H1 (cell line): ENCODE results near the gene PRRT2. TPM values are rescaled to one million over a fixed set of nuclear protein-coding genes. Genes with fewer than 3 reads are reported as not detected.

Experiments
- CTCF ChIA-PET: fragments of 300-600 bp; sonication (Branson Sonifier 250); formaldehyde crosslinking; loops from one replicate; lab custom pipeline; 2021; ENCODE audit not compliant: partially characterized antibody; lab: Charles Lee
- POLR2A ChIA-PET: fragments of 300-600 bp; sonication (Branson Sonifier 250); formaldehyde crosslinking; loops from one replicate; lab custom pipeline; 2021; ENCODE audit warnings: inconsistent platforms; ENCODE audit not compliant: partially characterized antibody; lab: Charles Lee
- DNase-seq, 2 experiments: peaks; one replicate each; pipeline versions ENCODE4 v3.0.0 to v3.0.0-alpha.2; 2010 to 2022; ENCODE audit warnings: low spot score in 2 of 2, low read depth in 1 of 2, mixed read lengths in 1 of 2
- FAIRE-seq: peaks from 2 replicates; lab custom pipeline; 2011; peaks lifted over from hg19 to GRCh38; lab: Jason Lieb, UNC
- H2AFZ ChIP-seq: 2 replicates; pipeline ENCODE4 v1.8.1; 2012; ENCODE audit warnings: low read length, inconsistent platforms
- H2AK5ac ChIP-seq: 2 replicates; pipeline ENCODE4 v1.6.1; 2013; ENCODE audit warnings: low read depth, low read length
- H2BK120ac ChIP-seq: replicated peaks from 2 replicates; pipeline ENCODE3; 2013; ENCODE audit warnings: low read depth, low read length, inconsistent platforms
- H2BK12ac ChIP-seq: 2 replicates; pipeline ENCODE4 v1.6.1; 2013; ENCODE audit warnings: low read depth, low read length
- H2BK15ac ChIP-seq: 2 replicates; pipeline ENCODE4 v1.6.1; 2013; ENCODE audit warnings: low read length
- H2BK20ac ChIP-seq: 2 replicates; pipeline ENCODE4 v1.6.1; 2013; ENCODE audit warnings: low read length
- H2BK5ac ChIP-seq: 2 replicates; pipeline ENCODE4 v1.6.1; 2013; ENCODE audit warnings: low read depth, low read length
- H3K14ac ChIP-seq: 2 replicates; pipeline ENCODE4 v1.6.1; 2013; ENCODE audit warnings: inconsistent platforms; ENCODE audit not compliant: insufficient read length
- H3K18ac ChIP-seq: 2 replicates; pipeline ENCODE4 v1.6.1; 2013; ENCODE audit warnings: low read length; ENCODE audit errors: extremely low read depth
- H3K23ac ChIP-seq: 2 replicates; pipeline ENCODE4 v1.6.1; 2013; ENCODE audit warnings: inconsistent platforms; ENCODE audit not compliant: insufficient read length
- H3K23me2 ChIP-seq: 2 replicates; pipeline ENCODE4 v1.6.1; 2013; ENCODE audit warnings: low read depth, low read length
- H3K27ac ChIP-seq: 2 replicates; pipeline ENCODE4 v1.6.1; 2011; ENCODE audit warnings: low read depth, low read length, inconsistent platforms
- H3K27me3 ChIP-seq, 4 experiments: replicated peaks in 1 of 4; 1 replicate in 1 of 4; 2 replicates in 3 of 4; pipeline versions ENCODE4 v1.6.1 to v1.8.1; 2011 to 2013; ENCODE audit warnings: low read length in 3 of 4, mild to moderate bottlenecking in 3 of 4, inconsistent platforms in 2 of 4, mixed read lengths in 2 of 4, moderate library complexity in 1 of 4; ENCODE audit not compliant: control insufficient read depth in 3 of 4, insufficient read depth in 3 of 4; ENCODE audit errors: extremely low read depth in 1 of 4
- H3K36me3 ChIP-seq, 4 experiments: 2 replicates each; pipeline versions ENCODE4 v1.6.1 to v1.8.1; 2011 to 2013; ENCODE audit warnings: mild to moderate bottlenecking in 4 of 4, low read length in 3 of 4, moderate library complexity in 2 of 4, control low read depth in 1 of 4, inconsistent platforms in 1 of 4; ENCODE audit not compliant: insufficient read depth in 4 of 4, control insufficient read depth in 2 of 4
- H3K4ac ChIP-seq: replicated peaks from 2 replicates; pipeline ENCODE3; 2013; ENCODE audit warnings: low read length, low read depth, mixed read lengths, inconsistent platforms; ENCODE audit not compliant: insufficient read length
- H3K4me1 ChIP-seq, 4 experiments: replicated peaks in 1 of 4; 1 replicate in 1 of 4; 2 replicates in 3 of 4; pipeline versions ENCODE4 v1.6.1 to v1.8.1; 2011 to 2013; ENCODE audit warnings: low read length in 3 of 4, inconsistent platforms in 2 of 4, mixed read lengths in 1 of 4; ENCODE audit not compliant: insufficient read depth in 4 of 4, control insufficient read depth in 3 of 4
- H3K4me2 ChIP-seq, 2 experiments: 2 replicates each; pipeline versions ENCODE4 v1.6.1 to v1.8.1; 2011 to 2013; ENCODE audit warnings: low read depth in 2 of 2, low read length in 2 of 2, control low read depth in 1 of 2, inconsistent platforms in 1 of 2, mild to moderate bottlenecking in 1 of 2; ENCODE audit not compliant: insufficient read depth in 1 of 2
- H3K4me3 ChIP-seq, 4 experiments: fragments of 200-600, 300-600 bp in 1 of 4; sonication (generic), shearing (Covaris generic), sonication (Bioruptor Twin) in 1 of 4; 2 replicates each; pipeline versions ENCODE4 v1.5.1 to v1.8.1; 2011 to 2016; ENCODE audit warnings: low read length in 4 of 4, low read depth in 3 of 4, control low read depth in 2 of 4, inconsistent platforms in 2 of 4, mild to moderate bottlenecking in 2 of 4, mixed read lengths in 1 of 4, moderate library complexity in 1 of 4; ENCODE audit not compliant: insufficient read depth in 2 of 4; ENCODE audit errors: extremely low read depth in 1 of 4
- H3K56ac ChIP-seq: replicated peaks from 2 replicates; pipeline ENCODE3; 2013; ENCODE audit warnings: low read depth, mild to moderate bottlenecking, mixed read lengths, low read length, inconsistent platforms; ENCODE audit not compliant: insufficient read length
- H3K79me1 ChIP-seq: 2 replicates; pipeline ENCODE4 v1.6.1; 2013; ENCODE audit warnings: low read depth, low read length, control low read depth
- H3K79me2 ChIP-seq, 2 experiments: 2 replicates each; pipeline versions ENCODE4 v1.6.1 to v1.8.1; 2012 to 2013; ENCODE audit warnings: low read length in 2 of 2, mild to moderate bottlenecking in 2 of 2, inconsistent platforms in 1 of 2; ENCODE audit not compliant: insufficient read depth in 2 of 2, control insufficient read depth in 1 of 2
- H3K9ac ChIP-seq, 4 experiments: replicated peaks in 1 of 4; 1 replicate in 1 of 4; 2 replicates in 3 of 4; pipeline versions ENCODE4 v1.6.1 to v1.8.1; 2011 to 2013; ENCODE audit warnings: low read depth in 3 of 4, low read length in 3 of 4, control low read depth in 2 of 4, mild to moderate bottlenecking in 2 of 4, moderate library complexity in 2 of 4, inconsistent platforms in 1 of 4; ENCODE audit errors: extremely low read depth in 1 of 4
- H3K9me3 ChIP-seq, 2 experiments: 2 replicates each; pipeline versions ENCODE4 v1.6.1 to v1.8.1; 2012 to 2013; ENCODE audit warnings: mild to moderate bottlenecking in 2 of 2, moderate library complexity in 2 of 2, control low read depth in 1 of 2, inconsistent platforms in 1 of 2, low read depth in 1 of 2, low read length in 1 of 2, mixed read lengths in 1 of 2; ENCODE audit not compliant: insufficient read depth in 2 of 2
- H4K20me1 ChIP-seq, 2 experiments: replicated peaks in 1 of 2; 2 replicates each; pipeline versions ENCODE3 to v1.8.1; 2011 to 2013; ENCODE audit warnings: inconsistent platforms in 2 of 2, low read length in 2 of 2, mild to moderate bottlenecking in 1 of 2; ENCODE audit not compliant: insufficient read depth in 2 of 2, control insufficient read depth in 1 of 2
- H4K5ac ChIP-seq: 2 replicates; pipeline ENCODE4 v1.6.1; 2013; ENCODE audit warnings: low read length, low read depth, mixed read lengths, inconsistent platforms; ENCODE audit not compliant: insufficient read length
- H4K8ac ChIP-seq: 2 replicates; pipeline ENCODE4 v1.8.0; 2013; ENCODE audit warnings: mild to moderate bottlenecking, moderate library complexity, low read length, inconsistent platforms; ENCODE audit not compliant: insufficient read depth; ENCODE audit errors: extremely low read depth
- H4K91ac ChIP-seq: replicated peaks from 2 replicates; pipeline ENCODE3; 2013; ENCODE audit warnings: low read length, mixed read lengths, inconsistent platforms; ENCODE audit not compliant: insufficient read length
- CREB1 ChIP-seq: IDR thresholded peaks from 2 replicates; pipeline ENCODE4 v1.6.1; 2012; ENCODE audit warnings: inconsistent platforms
- JUN ChIP-seq: IDR thresholded peaks from 2 replicates; pipeline ENCODE4 v1.6.1; 2011; ENCODE audit warnings: low read depth, mild to moderate bottlenecking, improper control_type of control experiment, low read length
- RBBP5 ChIP-seq: IDR thresholded peaks from 2 replicates; pipeline ENCODE4 v1.7.1; 2012; ENCODE audit warnings: low read depth, mild to moderate bottlenecking, inconsistent platforms, low read length, moderate library complexity, borderline replicate concordance
- RFX5 ChIP-seq: IDR thresholded peaks from 2 replicates; pipeline ENCODE4 v1.6.1; 2011; ENCODE audit warnings: low read depth, low read length, improper control_type of control experiment, borderline replicate concordance
- SRF ChIP-seq: IDR thresholded peaks from 2 replicates; pipeline ENCODE4 v1.6.1; 2011; ENCODE audit warnings: mild to moderate bottlenecking, low read depth, low read length, moderate library complexity
- SUZ12 ChIP-seq: fragments of 200-600 bp; sonication (generic); IDR thresholded peaks from 2 replicates; pipeline ENCODE4 v1.6.1; 2012; ENCODE audit warnings: mild to moderate bottlenecking, inconsistent platforms, low read length, moderate library complexity, mixed read lengths
- TAF7 ChIP-seq: optimal IDR thresholded peaks from 2 replicates; pipeline ENCODE3; 2011; ENCODE audit warnings: low read depth, mild to moderate bottlenecking, inconsistent platforms, low read length, moderate library complexity, borderline replicate concordance
- WGBS, 2 experiments: shearing (Covaris generic) in 1 of 2; methylation state at CpG; one replicate each; pipeline versions ENCODE4 v1.1.6 to v1.1.7; 2013 to 2015; ENCODE audit warnings: low lambda C conversion rate in 2 of 2, mixed read lengths in 2 of 2, inconsistent platforms in 1 of 2, low coverage in 1 of 2, missing lambda C conversion rate in 1 of 2; ENCODE audit not compliant: insufficient replicate concordance in 2 of 2, insufficient coverage in 1 of 2, insufficient read length in 1 of 2; ENCODE audit errors: extremely low coverage in 1 of 2, missing lambda C conversion rate in 1 of 2; 5-methylcytosine and 5-hydroxymethylcytosine counted together
- polyA plus RNA-seq, 7 experiments: library from polyadenylated mRNA; depleted of rRNA in 3 of 7; stranded (reverse) in 5 of 7; unstranded in 2 of 7; fragments of >200 nt in 5 of 7; fragments of 200-250 nt in 2 of 7; gene quantifications; 1 replicate in 5 of 7; 2 replicates in 1 of 7; 4 replicates in 1 of 7; pipeline versions ENCODE4 v1.2.1 to v1.2.3, GENCODE V29; 2011 to 2013; ENCODE audit warnings: missing spikeins in 2 of 7, mixed read lengths in 2 of 7
- total RNA-seq: library from RNA; stranded (reverse); fragmentation: NEBNext Ultra II Directional; extraction: Animal tissue kit (Norgen Biotek cat#: 25700); gene quantifications from 2 replicates; pipeline ENCODE4 v1.2.1, GENCODE V29; 2021

PRRT2 gene
- total and polyA plus RNA-seq, 2 of the 8 experiments (the other 6 are each of a cell fraction or from before 2014, with no cell fraction given) = 12.8 to 32.6 TPM

DNA sequence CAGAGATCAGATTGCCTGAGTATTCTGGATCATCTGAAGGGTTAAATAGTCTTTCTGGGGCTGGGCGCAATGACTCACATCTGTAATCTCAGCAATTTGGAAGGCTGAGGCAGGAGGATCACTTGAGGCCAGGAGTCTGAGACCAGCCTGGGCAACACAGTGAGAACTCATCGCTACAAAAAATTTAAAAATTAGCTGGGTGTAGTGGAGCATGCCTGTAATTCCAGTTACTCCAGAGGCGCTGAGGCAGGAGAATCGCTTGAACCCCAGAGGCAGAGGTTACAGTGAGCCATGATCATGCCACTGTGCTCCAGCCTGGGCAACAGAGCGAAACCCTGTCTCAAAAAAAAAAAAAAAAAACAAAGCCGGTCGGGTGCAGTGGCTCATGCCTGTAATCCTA is 23.9 kb downstream of the PRRT2 start:
- H3K23ac ChIP-seq = no peak overlapping the region
- no peak for DNase-seq
- ChIA-PET CTCF (interaction anchor here (0.9 to 3.6 kb wide), 3 partner anchors 12 to 26 kb away, joined by 3 to 27 read pairs (median 4); no protein-coding TSS in a partner anchor), POLR2A (interaction anchor here (0.9 to 1.5 kb wide), 3 partner anchors 9 to 14 kb away, joined by 3 to 6 read pairs (median 4); no protein-coding TSS in a partner anchor)
- no peak overlapping the region for H2AK5ac ChIP-seq
- TF ChIP-seq JUN (no peak), TAF7 (no peak), SRF (no peak), RFX5 (no peak), SUZ12 (no peak), CREB1 (no peak), RBBP5 (no peak)
- H3K9me3 ChIP-seq = no peaks in the 10 kb centered on the region
- no peak overlapping the region for H4K5ac ChIP-seq
- no peaks in the 10 kb centered on the region for H4K20me1 ChIP-seq
- H3K4ac ChIP-seq = no peak overlapping the region
- no peak overlapping the region for H3K27ac ChIP-seq
- no peak overlapping the region for H3K4me2 ChIP-seq
- no peaks in the 10 kb centered on the region for H3K23me2 ChIP-seq
- no peak overlapping the region for H4K91ac ChIP-seq
- H3K56ac ChIP-seq = no peak overlapping the region
- H2BK5ac ChIP-seq = no peak overlapping the region
- H3K9ac ChIP-seq = no peak overlapping the region
- H2AFZ ChIP-seq = no peak overlapping the region
- H3K4me1 ChIP-seq = peaks cover 0 to 2% (median 0%) of the 10 kb centered on the region in 4 experiments; a peak in 1 of 7 replicates
- H3K14ac ChIP-seq = no peak overlapping the region
- H2BK20ac ChIP-seq = no peak overlapping the region
- H3K27me3 ChIP-seq = no peaks in the 10 kb centered on the region
- H3K36me3 ChIP-seq = no peaks in the 10 kb centered on the region
- no peak for FAIRE-seq
- 88% methylated on average over 6 of the region's 7 CpGs; no CpG with 5 or more reads in 1 of the 2 experiments for WGBS, 2 experiments
- no peak overlapping the region for H3K18ac ChIP-seq
- no peak overlapping the region for H2BK120ac ChIP-seq
- no peaks in the 10 kb centered on the region for H3K79me2 ChIP-seq
- no peak overlapping the region for H3K4me3 ChIP-seq
- no peak overlapping the region for H2BK12ac ChIP-seq
- no peaks in the 10 kb centered on the region for H3K79me1 ChIP-seq
- H4K8ac ChIP-seq = no peak overlapping the region
- no peak overlapping the region for H2BK15ac ChIP-seq
